Effector CD8-positive, alpha-beta T cell (primary cell): ENCODE data around the gene SLC13A2.

Experiments used
- DNase-seq: peaks from one replicate; lab custom pipeline; 2025; lab: John Stamatoyannopoulos, UW

The SLC13A2 gene

DNA sequence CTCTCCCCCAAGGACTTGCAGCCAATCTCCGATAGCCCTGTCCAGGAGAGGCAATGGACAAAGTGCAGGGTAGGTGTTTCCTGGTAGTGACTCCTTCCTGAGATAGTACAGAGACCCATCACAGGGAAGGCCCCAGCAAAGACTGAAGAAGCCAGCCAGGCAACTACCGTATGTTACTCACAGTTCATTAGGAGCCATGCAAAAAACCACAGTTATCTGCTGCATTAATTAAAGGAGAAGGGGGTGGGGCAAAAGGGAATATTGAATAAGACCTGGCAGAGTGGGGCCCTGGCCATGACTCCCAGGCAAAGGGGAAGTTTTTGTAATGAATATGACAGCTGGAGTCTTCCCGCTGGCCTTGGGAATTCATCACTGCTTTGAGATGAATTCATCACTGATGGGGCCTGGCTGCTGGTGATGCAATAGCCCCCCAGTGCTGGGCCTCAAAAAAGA lies 2.5 kb upstream of the SLC13A2 start:
- DNase-seq: no peak

DNA sequence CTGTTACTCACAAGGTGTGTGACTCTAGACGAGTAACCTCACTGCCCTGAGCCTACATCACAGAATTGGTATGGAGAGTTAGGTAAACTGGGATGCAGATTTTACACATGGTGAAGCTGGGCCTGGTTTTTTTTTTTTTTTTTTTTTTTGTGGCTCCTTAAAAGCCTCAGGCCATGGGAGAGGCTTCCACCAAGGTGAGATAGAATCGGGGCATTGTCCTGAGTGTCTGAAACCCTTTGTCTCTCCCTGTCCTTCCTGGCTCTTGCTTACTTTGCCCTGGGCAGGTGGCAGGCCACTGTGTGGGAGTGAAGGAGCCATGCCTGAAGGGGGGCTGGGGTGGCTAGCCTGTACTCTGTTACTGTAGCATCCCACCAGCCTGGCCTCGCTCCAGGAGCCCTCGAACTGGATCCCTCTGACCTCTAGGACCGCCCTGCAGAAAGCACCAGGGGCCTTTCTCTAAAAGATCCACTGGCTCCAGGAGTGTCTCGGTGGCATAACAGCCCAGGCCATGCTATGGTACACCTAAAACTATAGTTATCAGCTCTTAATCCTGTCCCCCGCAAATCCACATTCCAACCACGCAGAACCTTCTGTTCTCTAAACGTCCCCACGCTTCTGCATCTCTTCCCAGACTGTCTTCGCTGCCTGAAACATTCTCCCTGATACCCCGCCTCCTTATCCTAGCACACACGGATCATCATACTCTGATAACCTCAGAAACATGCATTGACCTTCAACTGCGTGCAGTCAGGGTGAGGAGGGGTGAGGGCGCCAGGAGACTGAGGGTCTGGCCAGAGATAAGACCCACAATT lies 1.7 kb upstream of the SLC13A2 start:
- no peak for DNase-seq

DNA sequence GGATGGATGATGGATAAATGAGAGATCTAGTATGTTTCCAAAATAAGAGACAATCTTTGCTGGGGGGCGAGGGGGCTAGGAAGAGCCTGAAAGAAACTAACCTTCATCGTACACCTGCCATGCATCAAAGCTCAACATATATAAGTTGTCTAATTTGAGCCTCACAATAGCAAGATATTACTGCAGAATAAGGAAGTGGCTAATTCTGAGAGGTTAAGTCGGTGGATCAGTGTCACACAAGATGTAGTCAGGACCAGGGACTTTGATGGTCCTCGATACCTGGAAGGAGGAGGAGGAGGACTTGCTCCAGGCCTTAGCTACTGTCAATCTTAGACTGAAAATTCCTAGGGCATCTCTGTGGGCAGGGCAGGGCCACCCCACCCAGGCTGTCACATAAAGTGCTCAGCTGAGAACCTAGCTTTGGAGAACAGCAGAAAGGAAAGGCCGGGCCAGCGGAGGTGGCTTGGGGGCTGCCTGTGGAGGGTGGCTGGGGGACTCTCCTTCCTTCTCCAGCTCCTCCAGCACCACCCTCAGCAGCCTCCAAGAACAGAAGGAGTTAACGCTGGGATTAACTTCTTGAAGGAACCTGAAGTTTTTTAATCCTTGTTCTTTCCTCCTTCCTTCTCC lies 460 bp upstream of the SLC13A2 start:
- no peak for DNase-seq

DNA sequence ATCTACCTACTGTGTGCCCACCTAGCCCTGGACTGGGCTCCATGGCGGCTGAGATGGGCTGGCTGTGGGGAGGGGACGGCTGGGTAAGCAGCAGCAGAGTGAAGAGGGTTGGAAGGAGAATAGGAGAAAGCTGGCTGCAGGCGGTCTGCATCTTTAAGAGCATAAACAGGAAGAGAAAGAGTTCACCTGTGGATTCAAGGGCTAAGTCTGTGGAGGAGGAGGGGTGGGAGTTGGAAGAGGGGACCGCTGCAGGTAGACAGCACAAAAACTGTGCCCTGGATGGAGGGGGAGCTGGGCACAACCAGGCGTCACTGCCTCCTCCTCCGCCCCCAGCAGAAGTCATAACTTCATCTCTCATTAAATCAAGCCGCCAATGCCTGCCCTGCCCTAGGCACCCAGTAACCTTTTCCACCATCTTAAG lies 677 bp downstream of the SLC13A2 start:
- DNase-seq: no peak

DNA sequence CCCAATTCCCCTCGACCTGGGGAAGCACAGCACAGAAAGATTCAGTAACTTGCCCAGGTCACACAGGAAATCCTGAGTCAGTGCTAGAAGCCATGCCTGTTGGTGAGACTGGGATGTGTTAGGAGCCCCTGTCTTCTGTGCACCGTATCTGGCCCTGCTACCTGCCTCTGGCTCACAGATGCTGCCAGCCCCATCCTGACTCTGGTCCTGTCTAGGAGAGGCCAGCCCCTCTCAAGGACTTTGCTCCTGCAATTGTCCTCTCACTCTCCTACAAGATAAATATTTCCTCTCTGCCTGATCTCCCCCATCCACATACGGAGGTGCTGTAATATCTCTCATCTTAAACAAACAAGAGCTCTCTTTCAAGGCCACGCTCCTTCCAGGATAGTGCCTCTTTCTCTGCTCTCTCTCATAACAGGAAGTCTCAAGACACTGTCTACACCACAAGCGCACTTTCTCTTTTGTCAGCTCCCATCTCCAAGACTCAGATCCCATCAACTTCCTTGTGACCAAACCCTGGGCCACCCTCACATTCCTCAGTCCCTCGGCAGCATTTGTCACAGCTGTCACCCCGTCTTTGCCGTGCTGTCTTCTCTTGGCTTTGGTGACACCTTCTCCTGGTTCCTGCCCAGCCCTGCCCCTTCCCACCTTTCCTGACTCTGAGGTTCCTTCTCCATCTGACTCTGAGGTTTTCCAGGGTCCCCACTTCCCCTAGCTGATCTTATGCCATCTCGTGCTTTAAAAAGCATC lies 1.9 kb downstream of the SLC13A2 start:
- DNase-seq: no peak

DNA sequence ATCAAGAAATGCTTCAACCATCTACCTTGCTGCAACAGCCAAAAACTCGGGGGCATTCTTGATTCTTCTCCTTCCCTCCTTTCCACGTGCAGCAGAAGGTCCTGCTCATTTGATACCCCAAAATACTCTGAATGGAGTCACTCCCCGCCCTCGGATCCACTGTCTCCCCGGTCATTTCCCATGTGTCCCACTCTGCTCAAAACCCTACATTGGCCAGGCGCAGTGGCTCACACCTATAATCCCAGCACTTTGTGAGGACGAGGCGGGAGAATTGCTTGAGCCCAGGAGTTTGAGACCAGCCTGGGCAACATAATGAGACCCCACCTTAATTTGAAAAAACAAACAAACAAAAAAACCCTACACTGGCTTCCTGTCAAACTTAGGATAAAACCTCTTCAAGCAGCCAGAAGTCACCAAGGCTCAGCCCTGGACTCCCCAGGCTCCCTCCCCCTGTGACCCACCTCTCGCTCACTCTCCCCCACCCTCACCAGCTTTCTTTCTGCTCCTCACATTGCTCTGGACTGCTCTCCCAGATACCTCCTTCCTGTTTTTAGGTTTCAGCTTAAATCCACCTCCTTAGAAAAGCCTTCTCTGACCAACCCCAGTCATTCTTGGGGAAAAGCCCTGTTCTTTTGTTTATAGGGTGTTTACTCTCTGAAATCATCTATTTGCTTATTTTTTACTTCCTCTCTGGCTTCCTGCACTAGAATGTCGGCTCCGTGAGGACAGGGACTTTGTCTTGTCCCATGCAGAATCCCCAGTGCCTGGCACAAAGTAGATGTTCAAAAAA lies 2.8 kb downstream of the SLC13A2 start:
- no peak for DNase-seq

DNA sequence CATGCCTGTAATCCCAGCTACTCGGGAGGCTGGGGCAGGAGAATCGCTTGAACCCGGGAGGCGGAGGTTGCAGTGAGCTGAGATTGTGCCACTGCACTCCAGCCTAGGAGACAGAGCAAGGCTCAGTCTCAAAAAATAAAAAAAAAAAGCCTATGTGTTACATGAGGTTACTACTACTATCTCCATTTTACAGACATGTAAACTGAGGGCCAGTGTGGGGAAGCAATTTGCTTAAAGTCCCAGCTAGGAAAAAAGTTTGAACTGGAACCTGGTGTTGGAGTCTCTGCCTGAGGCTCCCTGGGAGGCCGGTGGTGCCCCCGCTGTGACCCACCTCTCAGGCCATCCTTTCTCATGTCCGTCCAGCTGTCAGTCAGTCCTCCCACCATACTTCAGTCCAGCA lies 4.5 kb downstream of the SLC13A2 start:
- no peak for DNase-seq

DNA sequence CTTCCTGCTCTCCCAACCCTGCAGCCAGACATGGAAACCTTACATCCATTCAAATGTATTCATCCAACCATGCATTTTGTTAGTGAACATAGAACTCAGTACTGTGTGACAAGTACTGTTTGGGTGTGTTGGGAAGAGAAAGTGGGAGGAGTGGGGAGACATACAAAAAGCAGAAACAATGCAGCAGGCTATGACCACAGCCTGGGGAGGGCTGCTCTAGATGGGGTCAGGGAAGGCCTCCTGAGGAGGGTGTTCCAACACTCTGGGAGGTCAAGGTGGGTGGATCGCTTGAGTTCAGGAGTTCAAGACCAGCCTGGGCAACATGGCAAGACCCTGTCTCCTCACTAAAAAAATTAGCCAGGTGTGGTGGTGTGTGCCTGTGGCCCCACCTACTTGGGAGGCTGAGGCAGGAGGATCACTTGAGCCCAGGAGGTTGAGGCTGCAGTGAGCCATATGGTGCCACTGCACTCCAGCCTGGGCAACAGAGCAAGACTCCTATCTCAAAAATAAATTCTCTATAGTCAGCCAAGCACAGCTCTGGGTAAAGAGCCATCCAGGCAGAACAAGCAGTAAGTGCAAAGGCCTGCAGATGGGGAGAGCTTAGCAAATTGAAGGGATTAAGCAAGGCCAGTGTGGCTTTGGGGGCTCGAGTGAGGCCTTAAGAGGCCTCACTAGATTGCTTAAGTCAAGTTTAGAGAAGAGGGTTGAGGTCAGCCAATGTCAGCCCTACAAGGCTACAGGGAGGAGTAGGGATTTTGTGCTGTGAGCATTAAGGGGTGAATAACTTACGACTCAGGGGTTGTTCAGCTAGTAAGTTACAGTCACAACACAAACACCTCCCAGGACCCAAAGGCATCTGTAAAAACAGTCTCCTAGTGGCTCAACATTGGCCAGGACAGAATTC lies 5.5 kb downstream of the SLC13A2 start:
- no peak for DNase-seq

DNA sequence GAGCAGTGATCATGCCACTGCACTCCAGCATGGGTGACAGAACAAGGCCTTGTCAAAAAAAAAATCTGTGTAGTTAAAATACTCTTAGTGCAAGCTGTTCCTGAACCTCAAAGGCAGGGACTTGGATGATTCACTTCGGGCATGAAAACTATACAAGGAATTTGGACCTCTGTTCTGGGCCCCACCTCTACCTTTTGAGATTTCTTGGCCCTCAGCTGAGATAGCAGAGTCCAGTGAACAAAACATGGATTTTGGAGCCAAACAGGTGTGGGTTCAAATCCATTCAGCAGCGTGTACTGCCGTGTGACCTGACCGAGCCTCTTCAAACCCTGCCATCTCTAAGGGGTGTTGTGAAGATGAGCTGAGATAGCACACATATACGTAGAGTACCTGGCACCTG lies 6.8 kb downstream of the SLC13A2 start:
- DNase-seq: no peak

DNA sequence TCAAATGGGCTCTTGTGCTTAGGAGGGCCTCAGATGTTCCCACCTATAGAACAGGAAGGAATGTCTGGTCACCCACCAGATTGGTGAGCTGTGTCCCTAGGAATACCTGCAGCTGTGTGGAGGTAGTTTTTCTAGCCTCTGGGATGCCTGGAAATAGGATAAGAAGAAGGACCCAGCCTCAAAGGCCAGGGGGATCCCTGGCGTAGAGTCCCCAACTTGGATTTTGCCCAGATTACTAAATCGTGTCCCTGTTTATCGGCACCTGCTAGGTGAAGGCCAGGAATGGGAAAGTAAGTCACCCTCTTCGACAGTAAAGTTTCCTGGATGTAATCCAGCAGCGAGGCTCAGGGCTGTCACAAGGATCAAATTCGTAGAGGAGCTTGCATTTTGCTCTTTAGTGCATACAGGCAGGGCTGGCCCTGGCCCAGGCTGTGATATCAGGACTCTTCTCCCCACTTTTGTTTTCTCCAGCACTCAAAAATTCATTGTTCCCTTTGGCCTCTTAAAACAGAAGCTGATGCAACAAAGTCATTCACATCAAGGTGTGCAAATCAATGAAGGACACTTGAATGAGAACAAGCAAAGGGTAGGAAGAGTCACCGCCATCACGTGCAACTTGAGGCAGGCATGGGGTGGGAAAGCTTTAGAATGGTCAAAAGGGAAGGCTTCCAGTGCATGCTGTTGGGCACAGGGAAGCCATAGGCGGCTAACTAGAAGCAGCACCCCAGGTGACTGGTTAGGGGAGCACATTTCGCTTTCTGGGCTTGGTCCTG lies 7.5 kb downstream of the SLC13A2 start:
- no peak for DNase-seq

DNA sequence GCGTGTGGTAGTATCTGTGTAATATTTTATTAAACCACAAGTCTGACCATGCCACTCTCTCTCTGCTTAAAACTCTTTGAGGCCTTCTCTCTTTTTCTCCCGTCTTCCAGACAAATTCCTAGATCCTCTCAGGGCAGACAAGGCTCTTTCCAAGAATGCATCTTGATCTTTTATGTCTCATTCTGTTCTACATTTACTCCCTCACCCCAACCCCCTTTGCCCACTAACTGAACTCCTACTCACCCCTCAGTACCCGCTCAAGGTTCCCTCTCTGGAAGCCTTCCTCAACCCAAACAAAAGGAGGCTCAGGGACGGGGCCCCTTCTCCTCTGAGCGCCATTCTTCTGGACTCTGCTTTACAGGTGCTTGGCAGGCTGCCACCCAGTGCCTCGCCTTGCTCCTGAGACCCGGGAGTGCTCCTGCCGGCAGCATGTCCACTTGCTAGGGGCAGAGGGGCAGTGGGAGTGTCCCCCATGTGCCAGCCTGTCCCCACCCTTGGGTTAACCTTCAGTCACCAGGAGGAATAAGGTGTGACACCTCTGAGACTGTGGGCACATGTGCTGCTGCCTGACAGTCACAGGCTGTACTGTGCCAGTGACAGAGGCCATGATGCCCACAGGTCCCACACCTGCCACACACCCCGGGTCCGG lies 9.2 kb downstream of the SLC13A2 start:
- DNase-seq: no peak

DNA sequence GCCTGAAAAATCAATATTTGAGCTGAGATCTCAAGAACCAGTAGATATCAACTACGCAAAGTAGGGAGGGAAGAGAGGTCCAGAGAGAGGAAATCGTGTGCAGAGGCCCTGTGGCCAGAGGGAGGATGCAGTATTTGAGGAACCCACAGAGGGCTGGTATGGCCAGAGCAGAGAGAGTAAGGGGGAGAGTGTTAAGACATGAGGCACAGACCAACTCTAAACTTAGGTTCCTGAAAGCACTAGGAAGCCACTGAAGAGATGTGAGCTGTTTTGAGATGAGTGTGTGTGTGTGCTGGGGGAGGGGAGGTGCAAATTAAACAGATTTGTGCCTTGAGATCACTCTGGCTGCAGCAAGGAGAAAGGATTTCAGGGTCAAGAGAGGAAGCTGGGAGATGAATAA lies 10.9 kb downstream of the SLC13A2 start:
- DNase-seq: no peak

DNA sequence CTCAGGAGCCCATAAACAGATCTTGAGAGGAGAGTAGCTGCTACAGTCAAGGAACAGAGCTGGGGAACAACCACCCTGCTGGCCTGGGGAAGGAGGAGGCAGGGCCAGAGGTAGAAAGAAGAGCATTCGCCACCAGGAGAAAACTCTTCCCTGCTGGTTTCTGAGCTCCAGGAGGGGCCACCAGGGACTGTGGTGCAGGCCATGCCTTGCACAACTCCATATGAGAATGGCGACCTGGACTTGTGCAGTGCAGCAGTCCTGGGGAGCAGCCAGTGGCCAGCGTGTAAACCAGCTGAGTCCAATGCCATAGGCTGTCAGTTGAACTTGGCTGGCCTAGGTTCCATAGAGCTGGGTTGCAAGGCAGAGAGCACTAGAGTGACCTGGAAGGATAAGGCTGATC lies 11.6 kb downstream of the SLC13A2 start:
- no peak for DNase-seq

DNA sequence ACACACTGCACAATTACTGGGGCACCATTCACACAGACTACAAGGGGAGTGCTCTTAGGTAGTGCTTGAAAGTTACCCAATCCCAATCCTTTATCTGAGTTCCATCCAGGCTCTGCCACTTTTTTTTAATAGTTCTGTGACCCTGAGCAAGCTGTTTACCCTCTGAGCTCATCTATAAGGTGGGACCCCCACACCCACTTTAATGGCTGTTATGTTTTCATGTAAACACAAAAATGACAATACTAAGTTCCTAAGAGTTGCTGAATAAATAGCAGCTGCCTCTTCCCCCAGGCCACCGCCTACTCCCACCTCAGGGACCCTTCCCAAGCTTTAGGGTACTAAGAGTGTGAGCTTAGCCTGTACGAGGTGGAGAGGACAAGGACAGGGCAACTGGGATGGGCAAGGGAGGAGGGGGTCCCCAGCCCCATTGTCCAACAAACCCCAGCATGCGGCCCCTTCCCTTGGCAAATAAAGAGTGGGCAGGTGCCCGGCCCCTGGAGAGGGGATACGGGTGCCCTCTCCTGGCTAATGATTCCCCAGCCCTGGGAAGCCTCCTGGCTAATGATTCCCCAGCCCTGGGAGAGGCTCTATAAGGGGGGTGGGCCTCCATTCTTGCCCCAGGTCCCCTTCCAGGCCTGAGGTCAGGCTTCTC lies 14.6 kb downstream of the SLC13A2 start:
- no peak for DNase-seq

DNA sequence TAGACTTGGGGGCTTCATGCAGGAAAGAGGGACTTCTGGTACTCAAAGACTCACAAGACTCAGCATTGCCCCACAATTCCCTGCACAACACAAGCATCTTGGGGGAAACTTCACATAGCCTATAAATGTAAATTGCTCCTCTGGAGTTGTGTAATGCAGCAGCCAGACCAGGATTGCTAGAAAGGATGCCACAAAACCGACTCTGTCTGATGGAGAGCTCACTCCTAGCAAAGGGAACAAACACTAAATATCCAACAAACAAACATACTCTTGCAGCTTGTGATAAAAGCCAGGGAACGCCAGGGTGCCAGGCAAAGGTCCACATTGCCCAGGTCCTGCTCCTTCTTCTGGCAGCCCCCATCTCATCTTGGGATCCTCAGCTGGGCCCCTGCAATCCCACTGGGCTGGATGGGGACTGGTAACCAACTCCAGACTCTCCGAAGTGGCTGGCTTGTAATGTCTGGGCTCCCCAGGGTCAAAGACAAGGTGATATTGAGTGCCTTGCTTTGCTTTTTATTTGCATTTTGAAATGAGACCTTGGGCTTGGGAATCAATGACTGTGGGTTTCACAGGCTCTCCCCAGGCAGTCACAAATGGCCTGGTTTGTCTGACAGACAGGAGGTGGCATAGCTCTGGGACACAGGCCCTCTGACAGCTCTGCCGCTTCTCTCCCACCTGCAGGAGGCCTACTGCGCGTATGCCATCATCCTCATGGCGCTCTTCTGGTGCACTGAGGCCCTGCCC lies 15.3 kb downstream of the SLC13A2 start:
- no peak for DNase-seq

DNA sequence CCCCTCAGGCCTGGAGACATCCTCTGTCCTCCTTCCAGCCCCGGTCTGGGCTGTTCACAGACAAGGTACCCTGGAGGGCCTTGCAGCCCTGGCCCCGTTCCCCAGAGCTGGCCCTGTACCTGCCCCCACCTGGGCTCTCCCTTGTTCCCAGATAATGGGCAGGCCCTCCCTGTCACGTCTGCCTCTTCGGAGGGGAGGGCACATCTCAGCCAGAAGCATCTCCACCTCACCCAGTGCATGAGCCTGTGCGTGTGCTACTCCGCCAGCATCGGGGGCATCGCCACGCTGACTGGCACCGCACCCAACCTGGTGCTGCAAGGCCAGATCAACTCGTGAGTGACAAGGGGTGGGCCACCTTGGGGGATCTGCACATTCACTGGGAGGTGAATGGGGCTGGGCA lies 17.8 kb downstream of the SLC13A2 start:
- DNase-seq: no peak

DNA sequence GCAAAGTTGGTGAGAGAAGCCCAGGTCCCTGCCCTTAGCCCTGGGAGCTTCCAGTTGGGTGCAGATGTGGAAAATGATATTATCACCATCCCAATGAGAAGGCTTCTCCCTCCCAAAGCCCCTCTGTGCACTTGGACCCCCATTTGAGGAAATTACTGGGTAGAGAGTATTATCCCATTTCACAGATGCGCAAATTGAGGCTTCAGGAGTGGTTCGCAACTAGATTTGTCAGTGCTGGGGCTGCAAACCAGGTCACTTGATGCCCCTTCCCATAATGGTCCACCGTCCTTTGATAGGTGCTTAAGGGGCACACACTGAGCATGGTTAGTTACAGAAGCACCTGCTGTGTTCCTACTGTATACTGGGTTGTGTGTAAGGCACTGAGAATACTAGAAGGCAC lies 18.4 kb downstream of the SLC13A2 start:
- DNase-seq: no peak
